Pancreas (tissue), 10 donors: Measurements from ENCODE around the gene TMC3. TPM values are rescaled to one million over a fixed set of nuclear protein-coding genes. Genes with fewer than 3 reads are reported as not detected.

Source experiments
- ATAC-seq, 4 donors: fragments of 200-7000 bp; cut with Tn5 transposase; one replicate each; pipeline versions ENCODE4 v1.8.0 to v1.9.1; 2020; ENCODE audit warnings: mild to moderate bottlenecking in 4 of 4, moderate library complexity in 4 of 4
- DNase-seq, 6 donors: peaks; one replicate each; pipeline ENCODE4 v3.0.0-alpha.2; 2020
- FAIRE-seq: peaks from 2 replicates; lab custom pipeline; 2012; peaks lifted over from hg19 to GRCh38; lab: Jason Lieb, UNC
- H3K27ac ChIP-seq, 4 donors: fragments of 200-600 bp; sonication (generic); 1 replicate in 3 of 4; 2 replicates in 1 of 4; pipeline versions ENCODE4 v1.5.0 to v1.8.0; 2020
- H3K27me3 ChIP-seq, 4 donors: fragments of 200-600 bp; one replicate each; pipeline ENCODE4 v1.8.0; 2021
- H3K36me3 ChIP-seq, 3 donors: fragments of 200-600 bp; sonication (generic) in 1 of 3; one replicate each; pipeline versions ENCODE4 v1.5.0 to v1.8.0; 2020 to 2021
- H3K4me1 ChIP-seq, 3 donors: fragments of 200-600 bp; one replicate each; pipeline ENCODE4 v1.8.0; 2021
- H3K4me3 ChIP-seq, 4 donors: fragments of 200-600 bp; sonication (generic) in 2 of 4; one replicate each; pipeline versions ENCODE4 v1.5.0 to v1.8.0; 2020 to 2021
- H3K9me3 ChIP-seq, 4 donors: fragments of 200-600 bp; one replicate each; pipeline ENCODE4 v1.8.0; 2021
- WGBS, 2 donors: extraction: QIAGEN DNeasy Blood & Tissue Kit; methylation state at CpG; one replicate each; pipeline ENCODE4 v1.1.7; 2013; 5-methylcytosine and 5-hydroxymethylcytosine counted together
- intact Hi-C, 3 donors: fragments of 100-400 bp; cut with DNase I; formaldehyde crosslinking; loops; one replicate each; pipeline versions ENCODE4 v1.11.1 to v1.14.2; 2022
- polyA plus RNA-seq, 2 donors: library from polyadenylated mRNA; stranded (reverse); fragments of 200-250 nt; gene quantifications; one replicate each; pipeline ENCODE4 v1.2.3, GENCODE V29; 2013
- total RNA-seq, 6 donors: library from RNA; stranded (reverse); fragmentation: NEBNext Ultra II Directional in 4 of 6; extraction: Animal tissue kit (Norgen Biotek cat#: 25700) in 4 of 6; gene quantifications; one replicate each; pipeline versions ENCODE4 v1.2.1 to v1.2.4, GENCODE V29; 2021 to 2023
- TF ChIP-seq, protein P1 (sequence below), 4 donors: fragments of 200-600 bp; sonication (generic) in 3 of 4; IDR thresholded peaks; one replicate each; pipeline versions ENCODE4 v1.5.0 to v1.8.0; 2021; ENCODE audit warnings: antibody characterized with exemption in 4 of 4
- donor health status: healthy with polysubstance abuse.
- donor health status: DM: no; HTN: no; CAD: no; lungs with moderate emphysema.
- donor health status: DM: no; HTN: no; CAD: no.
- donor health status: control.
- donor health status: control.
- donor health status: Bipolar disorder and iron deficiency.
- donor health status: DM: yes; HTN: yes; CAD: no.
- donor health status: DM: no; HTN: no; CAD: no.
- donor health status: DM: no; HTN: no; CAD: no.
- donor health status: DM: yes; HTN: yes; CAD: no.

Gene TMC3
- total and polyA plus RNA-seq, 8 donors = 0.03 to 0.05 TPM; not detected in 6

DNA sequence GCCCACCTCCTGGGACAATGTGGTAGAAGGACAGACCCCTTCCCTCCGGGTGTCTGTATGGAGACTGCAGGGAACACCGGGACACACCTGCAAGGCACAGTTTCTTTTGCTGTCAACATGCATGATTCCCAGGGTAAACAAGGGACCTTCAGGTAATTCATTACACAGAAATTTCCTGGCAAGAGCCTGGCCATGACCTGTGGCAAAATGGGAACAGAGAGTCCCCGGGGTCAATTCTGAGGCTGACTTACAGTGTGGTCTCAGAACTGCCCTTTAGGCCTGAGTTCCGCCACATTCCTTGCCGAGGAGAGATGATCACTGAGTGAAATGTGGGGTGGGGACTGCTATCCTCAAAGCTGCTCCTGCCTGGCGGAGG lies 56.4 kb downstream of the TMC3 start:
- Histone ChIP-seq H3K9me3 (no peaks in the 10 kb centered on the region), H3K27me3 (no peaks in the 10 kb centered on the region), H3K4me1 (peaks cover 0 to under 1% (median 0%) of the 10 kb centered on the region in 3 donors), H3K4me3 (no peak overlapping the region), H3K36me3 (peaks cover 0 to 2% (median 0%) of the 10 kb centered on the region in 3 donors), H3K27ac (no peak overlapping the region)
- ATAC-seq = no peak
- no peak for FAIRE-seq
- WGBS, 2 donors = 90 to 92% methylated on average over 6 of the region's 6 CpGs
- TF ChIP-seq, protein P1, sequence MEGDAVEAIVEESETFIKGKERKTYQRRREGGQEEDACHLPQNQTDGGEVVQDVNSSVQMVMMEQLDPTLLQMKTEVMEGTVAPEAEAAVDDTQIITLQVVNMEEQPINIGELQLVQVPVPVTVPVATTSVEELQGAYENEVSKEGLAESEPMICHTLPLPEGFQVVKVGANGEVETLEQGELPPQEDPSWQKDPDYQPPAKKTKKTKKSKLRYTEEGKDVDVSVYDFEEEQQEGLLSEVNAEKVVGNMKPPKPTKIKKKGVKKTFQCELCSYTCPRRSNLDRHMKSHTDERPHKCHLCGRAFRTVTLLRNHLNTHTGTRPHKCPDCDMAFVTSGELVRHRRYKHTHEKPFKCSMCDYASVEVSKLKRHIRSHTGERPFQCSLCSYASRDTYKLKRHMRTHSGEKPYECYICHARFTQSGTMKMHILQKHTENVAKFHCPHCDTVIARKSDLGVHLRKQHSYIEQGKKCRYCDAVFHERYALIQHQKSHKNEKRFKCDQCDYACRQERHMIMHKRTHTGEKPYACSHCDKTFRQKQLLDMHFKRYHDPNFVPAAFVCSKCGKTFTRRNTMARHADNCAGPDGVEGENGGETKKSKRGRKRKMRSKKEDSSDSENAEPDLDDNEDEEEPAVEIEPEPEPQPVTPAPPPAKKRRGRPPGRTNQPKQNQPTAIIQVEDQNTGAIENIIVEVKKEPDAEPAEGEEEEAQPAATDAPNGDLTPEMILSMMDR (IDR thresholded peaks at IDR 0.05) = no peak
- intact Hi-C loops = no loop called here
- no peak for DNase-seq

DNA sequence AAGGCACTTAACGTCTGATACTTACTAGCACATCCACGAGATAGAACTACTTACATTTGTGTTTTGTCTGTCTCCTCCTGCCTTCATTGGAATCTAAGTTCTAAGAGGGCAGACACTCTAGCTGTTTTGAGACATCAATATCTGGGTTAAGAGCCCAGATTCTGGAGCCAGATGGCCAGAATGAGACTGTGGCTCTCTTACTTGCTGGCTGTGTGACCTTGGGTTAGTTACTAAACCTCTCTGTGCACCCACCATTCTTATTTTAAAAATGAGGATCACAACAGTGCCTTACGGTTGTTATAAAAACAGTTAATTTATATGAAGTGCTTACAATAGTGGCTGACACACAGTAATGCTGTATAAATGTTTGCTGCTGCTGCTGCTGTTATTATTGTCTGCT lies 57.7 kb downstream of the TMC3 start:
- no peak for ATAC-seq
- intact Hi-C loops = no loop called here
- no peak for FAIRE-seq
- no peak for DNase-seq
- 86 to 89% methylated on average over 3 of the region's 3 CpGs for WGBS, 2 donors
- Histone ChIP-seq H3K36me3 (peaks cover 0 to 13% (median 0%) of the 10 kb centered on the region in 3 donors), H3K4me1 (no peaks in the 10 kb centered on the region), H3K9me3 (no peaks in the 10 kb centered on the region), H3K27ac (no peak overlapping the region), H3K27me3 (no peaks in the 10 kb centered on the region), H3K4me3 (no peak overlapping the region)
- TF ChIP-seq, protein P1 (IDR thresholded peaks at IDR 0.05) = no peak

DNA sequence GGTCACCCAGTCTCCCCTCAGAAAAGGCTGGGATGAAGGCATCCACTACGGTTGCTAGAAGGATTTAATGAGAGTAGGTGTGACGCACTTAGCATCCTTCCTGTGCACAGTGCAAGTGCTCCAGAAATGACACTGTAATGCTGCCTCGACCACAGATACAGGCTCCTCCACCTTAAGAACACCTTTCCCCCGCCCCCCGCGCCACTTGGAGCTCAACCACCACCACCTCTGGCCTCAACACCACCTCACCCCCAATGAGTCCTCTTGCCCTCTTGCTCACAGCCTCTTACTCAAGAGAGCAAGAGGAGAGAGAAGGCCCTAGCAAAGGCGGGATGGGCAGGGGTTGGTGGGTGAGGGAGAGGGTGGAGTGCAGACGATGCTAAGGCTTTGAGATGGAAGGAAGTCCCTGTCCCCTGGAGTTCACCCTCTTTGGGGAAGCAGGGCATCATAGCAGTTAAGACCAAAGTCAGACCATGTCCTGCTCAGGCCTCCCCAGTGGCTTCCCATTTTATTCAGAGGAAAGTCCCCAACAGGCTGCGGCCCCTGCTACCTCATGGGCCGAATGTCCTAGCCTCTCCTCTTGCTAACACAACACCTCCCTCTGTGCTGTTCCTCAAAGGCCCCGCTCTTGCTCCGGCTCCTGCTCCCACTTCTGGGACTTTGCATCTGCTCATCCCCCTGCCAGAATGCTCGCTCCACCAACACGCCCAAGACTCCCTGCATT lies 58.4 kb downstream of the TMC3 start:
- 90 to 93% methylated on average over 14 of the region's 14 CpGs for WGBS, 2 donors

DNA sequence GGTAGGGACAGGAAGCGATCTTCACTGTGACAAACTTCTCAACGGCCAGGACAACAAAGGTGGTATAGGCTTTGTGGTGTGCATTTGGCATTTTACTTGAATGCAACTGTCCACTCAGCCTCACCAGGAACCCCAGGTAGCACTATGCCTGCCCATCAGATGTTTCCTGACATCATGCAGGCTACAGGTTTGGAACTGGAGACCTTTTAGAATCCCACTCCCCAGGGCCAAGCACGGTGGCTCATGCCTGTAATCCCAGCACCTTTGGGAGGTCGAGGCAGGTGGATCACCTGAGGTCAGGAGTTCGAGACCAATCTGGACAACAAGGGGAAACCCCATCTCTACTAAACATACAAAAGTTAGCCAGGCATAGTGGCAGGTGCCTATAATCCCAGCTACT lies 59.6 kb downstream of the TMC3 start:
- Histone ChIP-seq H3K27ac (no peak overlapping the region), H3K9me3 (no peaks in the 10 kb centered on the region), H3K36me3 (peaks cover 0 to 13% (median 0%) of the 10 kb centered on the region in 3 donors), H3K27me3 (no peaks in the 10 kb centered on the region), H3K4me3 (no peak overlapping the region), H3K4me1 (no peaks in the 10 kb centered on the region)
- WGBS, 2 donors = 91 to 95% methylated on average over 5 of the region's 5 CpGs
- no peak for FAIRE-seq
- intact Hi-C loops = no loop called here
- TF ChIP-seq, protein P1 (IDR thresholded peaks at IDR 0.05) = no peak
- DNase-seq = no peak
- no peak for ATAC-seq

More for the DNA sequence above, 58.4 kb downstream of the TMC3 start:
- Histone ChIP-seq H3K27me3 (no peaks in the 10 kb centered on the region), H3K36me3 (peaks cover 0 to 13% (median 0%) of the 10 kb centered on the region in 3 donors), H3K4me1 (no peaks in the 10 kb centered on the region), H3K9me3 (no peaks in the 10 kb centered on the region), H3K27ac (no peak overlapping the region), H3K4me3 (no peak overlapping the region)
- TF ChIP-seq, protein P1 (IDR thresholded peaks at IDR 0.05) = no peak
- no peak for ATAC-seq
- DNase-seq = no peak
- no peak for FAIRE-seq
- intact Hi-C loops = no loop called here

DNA sequence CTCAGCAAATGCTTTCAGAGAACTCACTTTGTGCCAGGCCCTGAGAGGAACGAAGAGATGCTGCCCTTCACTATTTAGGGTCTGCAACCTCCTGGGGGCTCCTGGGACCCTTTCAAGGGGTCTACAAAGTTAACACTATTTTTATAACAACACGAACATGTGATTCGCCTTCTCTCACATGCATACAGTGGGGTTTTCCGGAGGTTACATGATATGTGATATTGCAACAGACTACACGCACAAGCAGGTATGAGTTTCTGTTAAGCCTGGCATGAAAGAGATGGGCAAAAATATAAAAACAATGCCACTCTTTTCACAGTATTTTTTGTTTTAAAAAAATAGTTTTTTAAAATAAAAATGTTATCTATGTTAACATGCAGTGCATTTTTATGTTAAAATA lies 60.3 kb downstream of the TMC3 start:
- Histone ChIP-seq H3K4me3 (no peak overlapping the region), H3K9me3 (no peaks in the 10 kb centered on the region), H3K4me1 (no peaks in the 10 kb centered on the region), H3K27me3 (no peaks in the 10 kb centered on the region), H3K27ac (no peak overlapping the region), H3K36me3 (peaks cover 0 to 13% (median 0%) of the 10 kb centered on the region in 3 donors)
- FAIRE-seq (no peak), DNase-seq (no peak), ATAC-seq (no peak)
- WGBS, 2 donors = 87 to 88% methylated on average over 5 of the region's 5 CpGs
- TF ChIP-seq, protein P1 (IDR thresholded peaks at IDR 0.05) = no peak
- intact Hi-C loops = no loop called here
